Spinal cord (tissue), 10 donors: Measurements from ENCODE around the gene SUPT4H1. TPM values are rescaled to one million over a fixed set of nuclear protein-coding genes. Genes with fewer than 3 reads are reported as not detected.

Source experiments
- DNase-seq, 6 donors: peaks; one replicate each; pipeline versions ENCODE4 v3.0.0 to v3.0.0-alpha.2; 2013 to 2015; ENCODE audit warnings: low spot score in 6 of 6, low read depth in 4 of 6
- H3K27ac ChIP-seq: one replicate; pipeline ENCODE4 v1.5.1; 2013; ENCODE audit warnings: low read depth, low read length, control low read depth
- H3K27me3 ChIP-seq: one replicate; pipeline ENCODE4 v1.6.1; 2013; ENCODE audit warnings: low read length; ENCODE audit not compliant: control insufficient read depth, insufficient read depth
- H3K36me3 ChIP-seq: one replicate; pipeline ENCODE4 v1.6.1; 2013; ENCODE audit warnings: low read length; ENCODE audit not compliant: control insufficient read depth, insufficient read depth
- H3K4me1 ChIP-seq: one replicate; pipeline ENCODE4 v1.6.1; 2013; ENCODE audit warnings: low read length; ENCODE audit not compliant: control insufficient read depth, insufficient read depth
- H3K4me3 ChIP-seq: one replicate; pipeline ENCODE4 v1.5.1; 2013; ENCODE audit warnings: low read depth, low read length, control low read depth
- H3K9me3 ChIP-seq: one replicate; pipeline ENCODE4 v1.6.1; 2013; ENCODE audit warnings: low read length; ENCODE audit not compliant: control insufficient read depth, insufficient read depth
- WGBS: methylation state at CpG from one replicate; pipeline ENCODE4 v1.1.5; 2013; ENCODE audit warnings: missing lambda C conversion rate; ENCODE audit not compliant: insufficient coverage; 5-methylcytosine and 5-hydroxymethylcytosine counted together
- polyA plus RNA-seq, 2 donors: library from polyadenylated mRNA; unstranded; fragments of 120-200 nt; gene quantifications; one replicate each; pipeline ENCODE4 v1.2.1, GENCODE V29; 2013; ENCODE audit not compliant: insufficient read length in 2 of 2
- total RNA-seq, 2 donors: library from RNA; depleted of rRNA in 1 of 2; stranded (reverse); fragments of 120-200 nt in 1 of 2; fragments of >200 nt in 1 of 2; gene quantifications; one replicate each; pipeline versions ENCODE4 v1.2.3 to v1.2.4, GENCODE V29; 2013 to 2014
- donor health status: healthy.

Gene SUPT4H1
- total and polyA plus RNA-seq, 4 donors = 48.4 to 97.8 (median 87.5) TPM

DNA sequence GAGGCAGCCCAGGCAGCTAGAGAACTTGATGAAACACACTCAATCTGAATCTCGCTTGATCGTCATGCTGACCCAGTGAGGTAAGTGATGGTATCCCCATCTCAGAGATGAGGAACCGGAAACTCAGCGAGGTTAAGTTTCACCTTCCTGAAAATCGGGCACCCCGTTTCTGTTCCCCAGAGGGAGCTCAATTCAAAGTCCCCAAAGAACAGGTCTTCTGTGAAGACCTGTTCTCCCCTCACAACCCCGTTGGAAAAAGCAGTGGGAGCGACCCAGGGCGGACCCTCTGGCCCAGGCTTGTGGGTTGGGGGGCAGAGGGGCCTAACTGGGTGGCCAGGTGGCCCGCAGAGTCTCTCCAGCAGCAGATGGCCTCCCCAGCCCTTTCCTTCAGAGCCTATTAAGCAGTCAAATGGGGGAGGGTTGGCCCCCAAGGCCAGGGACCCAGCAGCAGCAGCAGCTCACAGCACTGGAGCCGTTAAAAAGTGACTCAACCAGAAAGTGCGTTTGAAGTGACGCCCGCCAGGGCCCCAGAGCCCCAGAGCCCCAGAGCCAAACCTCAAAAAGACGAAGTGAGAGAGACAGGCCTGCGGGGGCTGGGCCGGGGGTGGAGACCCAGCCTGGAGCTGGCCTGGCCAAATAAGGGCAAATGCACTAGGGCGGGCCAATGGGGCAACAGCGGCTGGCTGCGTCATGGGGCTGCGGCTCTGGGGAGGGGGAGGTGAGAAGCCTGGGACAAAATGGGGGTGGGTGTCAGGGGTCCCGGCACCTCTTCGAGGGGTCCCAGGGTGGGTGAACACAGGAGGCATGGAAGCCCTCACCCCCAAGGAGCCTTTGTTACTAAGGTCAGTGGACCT lies 14.2 kb downstream of the SUPT4H1 start:
- 40% methylated on average over 17 of the region's 23 CpGs for WGBS
- no peak overlapping the region for H3K4me3 ChIP-seq
- H3K27me3 ChIP-seq = peaks cover 3% of the 10 kb centered on the region
- H3K4me1 ChIP-seq = peaks cover 14% of the 10 kb centered on the region
- peaks cover 3% of the 10 kb centered on the region for H3K36me3 ChIP-seq
- H3K27ac ChIP-seq = peak overlapping the region; percentile 52
- DNase-seq = peak in 1 of 6 donors; percentile 31
- no peaks in the 10 kb centered on the region for H3K9me3 ChIP-seq

DNA sequence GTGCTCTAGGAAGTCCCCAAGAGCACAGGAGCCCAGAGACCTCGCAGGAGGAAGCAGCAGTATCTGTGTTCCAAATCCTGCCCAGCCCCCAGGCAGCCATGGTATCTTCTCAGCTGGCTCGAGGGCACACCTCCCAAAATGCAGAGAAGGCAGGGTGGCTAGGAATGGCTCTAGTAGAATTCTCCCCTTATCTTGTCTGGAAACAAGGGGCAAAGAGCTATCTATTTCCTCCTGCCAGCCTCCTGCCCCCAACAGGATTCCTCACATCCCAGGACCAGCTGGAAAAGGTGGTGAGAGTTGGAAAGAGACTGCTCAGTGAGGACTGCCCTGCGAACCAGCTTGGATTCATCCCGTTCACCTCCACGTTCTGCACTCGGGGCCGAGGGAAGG lies 14.8 kb downstream of the SUPT4H1 start:
- 58% methylated on average over 7 of the region's 7 CpGs for WGBS
- no peak overlapping the region for H3K27ac ChIP-seq

DNA sequence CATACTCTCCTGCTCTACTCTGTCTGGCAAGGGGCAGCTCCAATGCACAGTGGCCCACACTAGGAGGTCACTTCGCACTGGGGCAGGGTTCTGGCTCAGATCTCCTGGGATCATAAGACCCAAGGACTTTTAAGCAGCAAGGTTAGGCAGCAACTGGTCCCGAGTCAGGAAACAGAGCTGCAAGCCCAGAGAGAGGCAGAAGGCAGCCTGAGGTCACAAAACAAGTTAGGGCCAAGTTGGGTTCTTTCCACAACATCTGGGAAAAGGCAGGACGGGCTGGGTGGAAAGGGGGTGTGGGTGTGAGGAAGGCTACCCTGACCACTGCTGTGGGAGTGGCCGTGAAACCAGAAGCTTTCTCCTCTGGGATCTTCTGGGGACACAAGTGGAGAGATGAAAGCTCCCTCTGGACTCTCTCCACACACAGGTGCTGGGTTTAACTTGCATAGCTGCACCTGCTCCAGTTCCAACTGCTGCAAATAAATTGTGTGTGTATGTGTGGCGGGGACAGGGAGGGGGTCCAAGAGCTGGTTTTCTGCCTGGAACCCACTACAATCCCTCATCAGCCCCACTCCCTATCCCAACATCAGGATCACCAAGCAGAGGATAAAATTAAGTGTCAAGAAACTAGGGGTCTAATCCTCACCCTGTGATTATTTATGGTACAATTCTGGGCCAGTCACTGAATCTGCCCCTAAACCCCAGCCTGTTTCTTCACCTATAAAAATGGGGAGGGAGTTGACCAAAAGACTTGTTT lies 15.4 kb downstream of the SUPT4H1 start:
- Histone ChIP-seq H3K36me3 (peaks cover 3% of the 10 kb centered on the region), H3K27me3 (peaks cover 3% of the 10 kb centered on the region), H3K4me3 (no peak overlapping the region), H3K9me3 (no peaks in the 10 kb centered on the region), H3K4me1 (peaks cover 14% of the 10 kb centered on the region), H3K27ac (no peak overlapping the region)
- WGBS = 69% methylated on average over 4 of the region's 5 CpGs
- no peak for DNase-seq

More for the DNA sequence above, 14.8 kb downstream of the SUPT4H1 start:
- Histone ChIP-seq H3K4me3 (no peak overlapping the region), H3K27me3 (peaks cover 3% of the 10 kb centered on the region), H3K9me3 (no peaks in the 10 kb centered on the region), H3K36me3 (peaks cover 3% of the 10 kb centered on the region), H3K4me1 (peaks cover 14% of the 10 kb centered on the region)
- DNase-seq = no peak

DNA sequence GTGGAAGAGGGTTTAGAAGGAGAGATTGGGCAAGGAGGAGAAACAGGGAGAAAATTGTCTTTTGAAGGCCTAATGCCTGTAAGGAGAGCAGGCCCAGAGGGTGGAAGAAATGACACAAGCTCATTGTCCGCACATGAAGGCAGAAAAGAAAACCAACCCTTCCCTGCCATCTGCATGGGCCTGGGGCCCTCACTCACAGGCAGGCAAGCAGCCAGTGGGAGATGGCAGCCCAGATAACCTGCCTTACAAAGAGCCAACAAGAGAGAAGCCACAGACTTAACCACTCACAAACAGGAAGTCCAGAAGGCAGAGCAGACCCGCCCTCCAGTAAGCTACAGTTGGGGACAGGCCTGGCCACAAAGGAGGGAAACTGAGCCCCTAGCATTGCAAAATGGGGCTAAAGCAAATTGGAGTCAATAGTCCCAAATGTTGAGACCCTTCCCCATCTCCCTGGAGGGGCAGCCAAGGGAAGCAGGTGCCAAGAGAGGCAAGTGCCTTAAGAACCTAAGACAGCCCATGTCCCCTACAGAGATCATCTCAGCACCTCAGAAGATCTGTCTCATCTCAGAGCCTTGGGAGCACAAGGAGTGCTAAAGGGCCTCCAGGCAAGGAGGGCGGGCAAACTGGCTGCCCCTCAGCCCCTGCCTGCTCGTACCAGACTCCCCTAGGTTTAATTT lies 16.1 kb downstream of the SUPT4H1 start:
- Histone ChIP-seq H3K4me1 (peaks cover 16% of the 10 kb centered on the region), H3K27ac (no peak overlapping the region), H3K9me3 (no peaks in the 10 kb centered on the region), H3K36me3 (peaks cover 7% of the 10 kb centered on the region), H3K4me3 (no peak overlapping the region), H3K27me3 (peaks cover 3% of the 10 kb centered on the region)
- DNase-seq = no peak
- 74% methylated on average over 4 of the region's 4 CpGs for WGBS

DNA sequence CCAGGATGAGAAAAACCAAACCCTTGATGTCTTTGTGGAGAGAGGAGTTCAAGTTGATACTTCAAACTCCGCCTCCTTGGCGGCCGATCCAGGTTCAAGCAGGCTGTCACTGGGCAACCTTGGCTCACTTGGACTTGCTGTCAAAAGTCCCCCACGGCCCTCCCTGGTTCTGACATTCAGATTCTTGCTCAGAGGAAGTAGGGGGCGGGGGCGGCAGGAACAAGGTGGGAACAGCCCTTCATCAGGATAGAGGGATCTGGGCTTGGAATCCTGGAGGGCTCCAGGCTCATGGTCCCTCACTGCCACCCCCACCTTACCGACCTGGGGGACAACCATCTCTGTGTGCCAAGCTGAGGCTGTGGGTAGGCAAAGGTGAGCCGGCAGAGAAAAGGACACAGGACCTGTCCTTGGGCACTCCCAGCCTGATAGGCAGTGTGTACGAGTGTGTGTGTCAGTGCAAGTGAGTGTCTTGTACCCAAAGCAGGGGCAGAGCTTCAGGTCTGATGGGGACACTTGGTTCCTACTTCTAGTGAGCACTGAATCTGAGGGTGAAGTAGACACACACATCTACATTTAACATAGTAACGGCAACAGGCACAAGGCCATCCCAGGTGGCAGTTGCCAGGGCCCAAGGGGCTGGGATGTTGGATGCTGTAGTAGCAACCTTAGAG lies 16.8 kb downstream of the SUPT4H1 start:
- Histone ChIP-seq H3K27ac (no peak overlapping the region), H3K27me3 (peaks cover 3% of the 10 kb centered on the region), H3K36me3 (peaks cover 7% of the 10 kb centered on the region), H3K4me1 (peaks cover 21% of the 10 kb centered on the region), H3K9me3 (no peaks in the 10 kb centered on the region), H3K4me3 (no peak overlapping the region)
- no peak for DNase-seq
- WGBS = 81% methylated on average over 5 of the region's 10 CpGs

DNA sequence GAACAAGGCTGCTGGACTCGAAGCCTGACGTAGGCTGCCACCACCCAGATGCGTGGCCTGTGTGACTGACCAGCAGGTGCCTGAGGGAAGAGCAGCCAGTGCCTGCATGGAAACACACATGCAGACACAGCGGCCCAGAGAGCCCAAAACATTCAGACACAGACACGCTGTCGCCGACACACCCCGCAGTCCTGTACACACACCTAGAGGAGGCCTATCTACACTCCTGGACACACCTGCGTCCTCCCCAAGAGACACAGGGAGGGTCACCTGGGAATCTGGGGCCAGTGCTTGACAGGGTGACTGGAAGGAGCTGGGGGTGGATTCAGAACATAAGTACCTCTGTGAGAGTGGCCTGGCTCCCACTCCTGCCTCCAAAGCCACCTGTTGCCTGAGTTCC lies 17.3 kb downstream of the SUPT4H1 start:
- DNase-seq = no peak
- Histone ChIP-seq H3K4me3 (no peak overlapping the region), H3K36me3 (peaks cover 7% of the 10 kb centered on the region), H3K27me3 (peaks cover 3% of the 10 kb centered on the region), H3K27ac (no peak overlapping the region), H3K9me3 (no peaks in the 10 kb centered on the region), H3K4me1 (peaks cover 21% of the 10 kb centered on the region)
- WGBS = 95% methylated on average over 8 of the region's 9 CpGs

DNA sequence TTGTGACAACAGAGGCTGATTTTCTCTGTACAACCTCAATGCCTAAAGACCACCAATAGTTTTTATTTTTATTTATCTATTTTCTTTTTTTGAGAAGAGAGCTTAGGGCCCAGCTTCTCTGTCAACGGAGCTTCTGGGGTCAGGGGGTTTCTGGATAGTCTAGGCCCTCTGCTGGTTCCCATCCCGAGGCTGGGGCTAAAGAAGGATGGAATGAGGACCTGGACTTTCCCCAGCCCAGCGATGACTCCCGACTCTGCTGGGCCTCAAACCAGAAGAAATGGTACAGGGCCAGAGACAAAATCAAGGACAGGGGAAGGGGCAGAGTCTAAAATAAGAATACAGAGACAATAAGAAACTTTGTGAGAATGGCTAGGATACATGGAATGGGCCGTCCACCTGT lies 17.7 kb downstream of the SUPT4H1 start:
- peaks cover 7% of the 10 kb centered on the region for H3K36me3 ChIP-seq
- DNase-seq = no peak
- H3K4me1 ChIP-seq = peaks cover 25% of the 10 kb centered on the region
- no peaks in the 10 kb centered on the region for H3K9me3 ChIP-seq
- H3K4me3 ChIP-seq = no peak overlapping the region
- WGBS = 85% methylated on average over 5 of the region's 5 CpGs
- H3K27ac ChIP-seq = no peak overlapping the region
- H3K27me3 ChIP-seq = peaks cover 3% of the 10 kb centered on the region

DNA sequence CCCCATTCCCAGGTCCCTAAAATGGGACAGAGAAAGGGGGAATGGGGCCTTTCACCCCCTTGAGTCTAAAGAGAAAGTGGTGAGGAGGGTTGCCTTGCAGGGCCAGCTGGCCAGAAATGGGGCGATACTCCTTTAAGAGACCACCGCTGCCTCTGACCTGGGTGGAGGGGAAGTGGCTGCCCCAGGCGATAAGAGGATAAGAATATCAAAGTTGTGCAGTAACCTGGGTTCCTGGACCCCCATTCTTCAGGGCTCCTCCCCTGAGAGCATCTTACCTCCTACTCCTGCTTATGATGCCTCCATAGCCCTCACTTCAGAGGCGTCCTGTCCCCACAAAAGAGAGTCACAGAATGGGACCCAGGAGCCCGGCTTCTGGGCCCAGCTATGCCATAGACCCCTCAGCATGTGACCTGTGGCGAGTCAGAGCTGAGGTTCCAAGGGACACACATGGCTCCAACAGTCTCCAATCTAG lies 18.2 kb downstream of the SUPT4H1 start:
- Histone ChIP-seq H3K9me3 (no peaks in the 10 kb centered on the region), H3K4me3 (no peak overlapping the region), H3K27me3 (peaks cover 3% of the 10 kb centered on the region), H3K36me3 (peaks cover 7% of the 10 kb centered on the region), H3K4me1 (peaks cover 30% of the 10 kb centered on the region), H3K27ac (no peak overlapping the region)
- no peak for DNase-seq
- WGBS = 78% methylated on average over 4 of the region's 6 CpGs
